Measurements from ENCODE around the gene MRPL20.
"Not testable (repeated sequence)": the region's sequence is repeated elsewhere in the genome, so short reads cannot be mapped to it uniquely, and the experiment has no call there.

Gene MRPL20

GRCh38 chr1:1406821-1407635, at the start of gene MRPL20:
TSS of gene MRPL20 (minus strand) at chr1:1407293. CDS start at chr1:1407217, 76 bp downstream.
- peak; percentile 95 for DNase-seq (ENCODE audit: low spot score)

GRCh38 chr1:1456683-1457255, 49.7 kb upstream of the MRPL20 start:
- DNase-seq (ENCODE audit: low spot score) = not testable (repeated sequence)

GRCh38 chr1:1455934-1456333, 48.8 kb upstream of the MRPL20 start:
- DNase-seq (ENCODE audit: low spot score) = not testable (repeated sequence)

- no peak for DNase-seq (ENCODE audit: low spot score)
These were observed 48.3 kb upstream of the MRPL20 start for GRCh38 chr1:1455366-1455884.

- DNase-seq (ENCODE audit: low spot score) = not testable (repeated sequence)
These were observed 47.4 kb upstream of the MRPL20 start for GRCh38 chr1:1454286-1455056.

GRCh38 chr1:1452882-1453281, 45.8 kb upstream of the MRPL20 start:
- no peak for DNase-seq (ENCODE audit: low spot score)

- not testable (repeated sequence) for DNase-seq (ENCODE audit: low spot score)
These were observed 45.3 kb upstream of the MRPL20 start for GRCh38 chr1:1452365-1452739.

GRCh38 chr1:1451696-1452364, 44.7 kb upstream of the MRPL20 start:
- DNase-seq (ENCODE audit: low spot score) = no peak

GRCh38 chr1:1450616-1451015, 43.5 kb upstream of the MRPL20 start:
- DNase-seq (ENCODE audit: low spot score) = not testable (repeated sequence)

GRCh38 chr1:1449099-1449739, 42.1 kb upstream of the MRPL20 start, which contains the start of gene ATAD3C:
TSS of gene ATAD3C (plus strand) at chr1:1449689. CDS start at chr1:1450684, 995 bp downstream.
- DNase-seq (ENCODE audit: low spot score) = no peak

- DNase-seq (ENCODE audit: low spot score) = not testable (repeated sequence)
These were observed 39.5 kb upstream of the MRPL20 start for GRCh38 chr1:1446631-1447030.

- DNase-seq (ENCODE audit: low spot score) = no peak
These were observed 35.1 kb upstream of the MRPL20 start for GRCh38 chr1:1442069-1442770.

- DNase-seq (ENCODE audit: low spot score) = peak; percentile 91
These were observed 34.2 kb upstream of the MRPL20 start for GRCh38 chr1:1441002-1441888.

GRCh38 chr1:1440262-1441001, 33.3 kb upstream of the MRPL20 start:
- no peak for DNase-seq (ENCODE audit: low spot score)

GRCh38 chr1:1439546-1440261, 32.6 kb upstream of the MRPL20 start:
- DNase-seq (ENCODE audit: low spot score) = no peak

- DNase-seq (ENCODE audit: low spot score) = no peak
These were observed 31.7 kb upstream of the MRPL20 start for GRCh38 chr1:1438531-1439381.

GRCh38 chr1:1437904-1438376, 30.8 kb upstream of the MRPL20 start:
- DNase-seq (ENCODE audit: low spot score) = no peak
